ENCODE results near the gene ZNF618.

Gene ZNF618

DNA sequence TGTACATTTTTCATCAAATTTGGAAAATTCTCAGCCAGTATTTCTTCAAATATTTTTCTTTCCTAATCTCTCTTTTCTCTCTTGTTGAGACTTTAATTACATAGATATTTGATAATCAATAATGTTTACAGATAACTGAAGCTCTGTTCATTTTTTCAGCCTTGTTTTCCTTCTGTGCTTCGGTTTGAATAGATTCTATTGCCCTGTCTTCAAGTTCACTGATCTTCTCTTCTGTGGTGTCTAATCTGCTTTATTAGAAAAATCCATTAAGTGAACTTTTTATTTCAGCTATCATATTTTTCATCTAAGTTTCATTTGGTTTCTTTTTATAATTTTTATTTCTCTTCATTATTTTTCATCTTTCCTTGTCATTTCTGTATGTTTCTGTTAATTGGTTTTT, 147.9 kb downstream of the ZNF618 start:
- DNase-seq (ENCODE audit: low read depth), result no peak

DNA sequence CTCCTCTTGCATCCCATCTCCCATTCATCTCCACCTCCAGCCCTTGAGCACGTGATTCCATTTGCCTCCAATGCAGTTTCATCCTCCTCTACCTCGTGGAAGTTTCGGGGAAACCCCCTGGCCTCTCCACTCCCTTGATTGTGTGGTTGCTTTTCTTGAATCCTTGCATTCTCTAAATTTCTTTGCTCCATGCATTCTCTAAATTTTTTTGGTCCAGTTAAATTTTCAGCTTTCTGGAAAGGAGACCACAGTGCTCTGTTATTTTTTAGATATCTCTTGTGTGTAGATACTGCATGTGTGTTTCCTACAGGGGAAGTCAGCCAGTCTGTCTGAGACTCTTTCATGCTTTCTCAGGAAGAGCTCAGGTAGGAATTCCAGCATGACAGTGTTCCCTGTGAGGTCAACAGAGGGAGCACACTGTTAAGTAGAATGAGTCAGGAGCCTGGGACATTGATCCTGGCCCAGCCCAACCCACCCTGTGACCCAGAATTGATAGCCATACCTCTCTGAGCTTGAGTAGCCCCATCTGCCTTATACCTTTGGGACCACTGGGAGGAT, 149.2 kb downstream of the ZNF618 start:
- DNase-seq (ENCODE audit: low read depth), result no peak

DNA sequence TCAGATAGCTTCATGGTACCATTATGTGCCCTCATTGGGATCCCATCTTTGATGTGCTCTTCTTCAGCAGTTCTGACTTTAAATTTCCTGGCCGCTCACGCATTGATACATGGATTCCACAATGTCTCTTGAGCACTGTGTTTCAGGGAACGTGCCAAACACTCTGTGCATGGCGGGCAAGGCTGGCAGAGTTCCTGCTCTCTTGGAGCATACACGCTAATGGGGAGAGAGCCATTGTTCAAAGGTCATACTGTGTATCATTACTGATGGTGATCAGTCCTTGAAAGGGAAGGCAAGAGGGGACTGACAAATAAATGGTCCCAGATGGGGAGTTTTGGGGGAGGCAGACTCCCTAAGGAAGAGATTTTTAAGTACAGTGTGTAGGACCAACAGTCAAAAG, 149.7 kb downstream of the ZNF618 start:
- DNase-seq (ENCODE audit: low read depth), result no peak

DNA sequence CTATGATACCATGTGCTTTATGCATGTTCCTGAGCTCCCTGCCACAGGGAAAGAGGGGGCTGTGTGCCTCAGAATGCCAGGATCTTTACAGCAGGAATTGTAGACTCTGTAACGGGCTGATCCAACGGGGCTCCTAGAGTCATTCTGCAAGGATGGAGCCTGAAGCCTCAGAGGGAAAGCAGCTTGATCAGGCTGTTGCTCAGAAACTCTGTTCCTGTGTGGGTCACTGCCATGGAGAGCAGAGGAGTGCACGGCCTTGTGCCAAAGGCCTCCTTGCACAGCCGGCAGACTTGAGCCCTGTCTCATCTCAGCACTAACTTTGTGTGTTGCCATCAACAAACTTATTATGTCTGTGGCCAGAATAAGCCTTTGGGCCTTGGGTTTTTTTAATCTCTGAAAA, 150.2 kb downstream of the ZNF618 start:
- DNase-seq (ENCODE audit: low read depth), result no peak

DNA sequence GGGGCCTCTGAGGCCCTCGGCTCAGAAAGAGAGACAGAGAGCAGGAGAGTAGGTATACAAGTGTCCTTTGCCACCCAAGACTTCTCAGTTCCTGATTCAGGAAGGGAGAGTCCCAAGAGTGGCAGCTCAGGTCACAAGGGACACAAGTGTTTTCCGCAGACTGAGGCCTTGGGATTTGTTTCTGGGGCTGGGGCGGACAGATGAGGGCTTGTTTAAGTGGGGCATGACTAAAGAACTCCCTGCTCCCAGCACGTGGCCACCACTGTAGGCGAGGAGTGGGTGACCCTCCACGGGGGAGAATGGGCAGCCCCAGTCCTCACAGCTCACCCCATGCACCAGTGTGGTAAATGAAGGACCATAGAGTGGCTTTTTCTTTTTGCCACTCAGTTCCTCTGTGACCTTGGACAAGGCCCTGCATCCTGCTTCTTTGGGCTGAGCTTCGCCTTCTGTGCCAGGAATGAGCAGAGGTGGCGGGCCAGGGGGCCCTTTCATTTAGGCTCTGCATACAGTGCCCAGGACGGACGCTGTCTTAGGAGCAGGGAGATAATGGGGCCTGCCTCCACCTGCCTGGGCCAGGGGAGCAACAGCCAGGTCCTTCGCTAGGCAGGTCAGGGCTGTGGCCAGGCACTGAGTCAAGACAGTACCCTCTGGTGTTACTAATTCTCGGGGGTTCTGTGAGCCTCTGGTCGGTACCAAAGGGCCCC, 151.2 kb downstream of the ZNF618 start:
- DNase-seq (ENCODE audit: low read depth), result no peak

DNA sequence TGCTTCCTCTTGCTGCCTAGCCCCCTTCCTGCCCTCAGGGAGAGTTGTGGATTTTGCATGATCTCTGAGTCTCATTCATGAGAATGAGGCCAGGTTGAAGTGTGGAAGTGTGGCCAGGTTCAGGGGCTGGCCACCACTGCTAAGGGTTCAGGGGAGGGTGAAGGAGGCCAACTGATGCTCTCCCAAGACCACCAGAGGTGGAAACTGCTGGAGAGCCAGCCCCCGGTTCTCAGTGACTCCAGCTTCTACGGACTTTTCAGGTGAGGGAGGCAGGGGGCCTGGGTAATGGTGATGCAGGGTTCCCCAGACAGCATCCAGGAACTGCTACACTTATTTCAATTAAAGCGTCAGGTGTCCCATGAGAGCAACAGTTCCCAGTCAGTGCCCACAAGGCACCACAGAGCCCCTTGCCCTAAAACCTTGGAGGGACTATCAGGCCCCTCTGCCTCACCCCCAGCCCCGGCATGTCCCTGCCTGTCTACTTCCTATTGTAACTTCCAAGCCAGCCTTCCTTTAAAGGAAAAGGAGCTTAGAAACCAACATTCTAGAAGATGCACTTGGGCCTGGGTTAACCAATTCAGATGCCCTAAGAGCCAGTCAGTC, 151.9 kb downstream of the ZNF618 start:
- DNase-seq (ENCODE audit: low read depth), result no peak

DNA sequence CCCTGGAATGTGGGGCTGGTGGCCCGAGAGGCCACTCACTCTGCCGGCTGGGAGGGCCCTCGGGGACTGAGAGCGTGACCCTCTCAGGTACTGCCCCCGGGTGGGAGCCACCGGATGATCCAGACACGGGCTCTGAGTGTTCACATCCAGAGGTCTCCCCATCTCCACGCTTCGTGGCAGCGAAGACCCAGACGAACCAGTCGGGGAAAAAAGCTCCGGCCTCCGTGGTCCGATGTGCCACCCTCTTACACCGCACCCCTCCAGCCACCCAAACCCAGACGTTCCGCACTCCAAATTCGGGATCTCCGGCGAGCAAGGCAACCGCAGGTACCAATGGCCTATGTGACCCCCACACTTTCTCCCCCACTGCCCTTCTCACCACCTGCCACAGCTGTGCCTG, 152.5 kb downstream of the ZNF618 start:
- no peak for DNase-seq (ENCODE audit: low read depth)

DNA sequence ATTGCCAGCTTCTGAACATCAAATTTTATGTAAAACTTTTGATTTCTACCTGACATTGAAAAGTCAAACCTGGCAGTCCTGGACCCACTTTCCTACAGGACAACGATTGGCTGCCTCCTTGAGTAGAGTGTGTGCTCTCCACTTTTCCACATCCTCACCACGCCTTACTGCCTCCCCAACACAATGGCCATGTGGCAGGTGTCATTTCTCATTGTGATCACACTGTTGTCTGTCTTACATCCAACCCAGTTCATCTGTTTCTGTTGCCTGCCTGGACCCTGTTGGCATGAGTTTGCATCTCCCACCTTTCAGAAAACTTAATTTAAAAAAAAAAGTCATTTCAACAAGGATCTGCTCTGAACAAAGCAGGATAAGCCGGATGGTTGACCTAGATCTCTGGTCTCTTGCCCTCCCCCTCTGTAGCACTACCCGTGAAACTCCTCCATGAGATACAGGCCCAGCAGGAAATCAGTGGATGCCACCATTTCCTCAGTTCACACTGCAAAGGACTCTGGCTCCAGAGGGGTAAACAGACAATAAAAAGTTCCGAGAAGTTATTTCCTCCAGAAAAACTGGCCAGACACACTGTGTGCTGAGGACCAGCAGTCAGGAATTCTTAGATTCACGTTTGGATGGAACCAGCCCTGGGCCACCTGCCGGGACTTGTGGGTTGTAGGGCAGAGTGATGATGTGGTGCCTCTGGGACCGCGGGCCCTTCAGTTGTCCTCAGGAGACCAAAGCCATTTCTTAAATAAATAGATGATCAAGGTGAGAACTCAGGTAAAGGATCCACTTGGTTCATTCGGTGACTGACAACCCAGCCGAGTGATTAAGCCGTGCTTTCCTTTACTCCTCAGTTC, 153.4 kb downstream of the ZNF618 start:
- DNase-seq (ENCODE audit: low read depth), result no peak

DNA sequence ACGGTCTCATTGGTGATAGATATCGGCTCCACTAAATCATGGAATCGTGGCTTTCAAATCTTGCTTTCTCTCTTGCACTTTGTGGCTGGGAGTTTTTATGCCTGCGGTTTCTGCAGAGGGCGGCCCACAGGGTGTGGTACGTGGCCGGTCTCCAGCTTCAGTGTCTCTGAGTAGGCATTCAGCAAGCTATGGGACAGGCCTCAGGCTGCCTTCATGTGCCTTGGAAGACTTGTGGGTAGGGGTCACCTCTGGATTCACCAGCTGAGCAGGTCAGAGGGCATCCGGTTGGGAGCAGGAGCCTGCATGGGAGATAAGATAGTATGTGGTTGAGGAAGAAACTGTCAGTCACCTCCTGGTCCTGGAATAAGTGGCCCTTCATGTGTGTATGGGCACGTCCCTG, 154.3 kb downstream of the ZNF618 start:
- no peak for DNase-seq (ENCODE audit: low read depth)

DNA sequence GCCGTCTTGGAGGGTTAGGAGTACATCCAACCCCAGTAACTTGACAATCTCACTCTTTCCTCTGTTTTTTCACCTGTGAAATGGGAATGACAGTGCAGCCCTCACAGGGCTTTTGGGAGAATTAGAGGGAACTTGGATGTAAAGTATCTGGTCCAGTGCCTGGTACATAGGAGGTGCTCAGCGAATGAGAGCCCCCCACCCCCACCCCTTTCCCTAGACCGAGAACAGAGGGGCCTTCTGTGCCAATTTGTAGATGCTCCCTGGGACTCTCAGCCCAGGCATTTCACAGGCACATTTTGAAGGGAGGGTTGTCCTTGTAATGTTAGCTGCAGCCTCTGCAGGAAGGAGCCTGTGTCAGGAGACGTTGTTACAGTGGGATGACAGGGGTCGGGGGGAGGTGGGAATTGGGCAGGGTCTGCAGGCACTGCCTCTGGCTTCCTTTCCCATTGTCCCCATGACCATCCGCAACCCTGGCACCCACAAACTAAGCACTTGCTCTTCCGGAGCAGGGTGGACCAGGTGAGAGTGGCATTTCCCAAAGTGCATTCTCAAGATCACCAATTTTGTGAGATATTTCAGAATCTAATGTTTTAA, 155.0 kb downstream of the ZNF618 start:
- no peak for DNase-seq (ENCODE audit: low read depth)

DNA sequence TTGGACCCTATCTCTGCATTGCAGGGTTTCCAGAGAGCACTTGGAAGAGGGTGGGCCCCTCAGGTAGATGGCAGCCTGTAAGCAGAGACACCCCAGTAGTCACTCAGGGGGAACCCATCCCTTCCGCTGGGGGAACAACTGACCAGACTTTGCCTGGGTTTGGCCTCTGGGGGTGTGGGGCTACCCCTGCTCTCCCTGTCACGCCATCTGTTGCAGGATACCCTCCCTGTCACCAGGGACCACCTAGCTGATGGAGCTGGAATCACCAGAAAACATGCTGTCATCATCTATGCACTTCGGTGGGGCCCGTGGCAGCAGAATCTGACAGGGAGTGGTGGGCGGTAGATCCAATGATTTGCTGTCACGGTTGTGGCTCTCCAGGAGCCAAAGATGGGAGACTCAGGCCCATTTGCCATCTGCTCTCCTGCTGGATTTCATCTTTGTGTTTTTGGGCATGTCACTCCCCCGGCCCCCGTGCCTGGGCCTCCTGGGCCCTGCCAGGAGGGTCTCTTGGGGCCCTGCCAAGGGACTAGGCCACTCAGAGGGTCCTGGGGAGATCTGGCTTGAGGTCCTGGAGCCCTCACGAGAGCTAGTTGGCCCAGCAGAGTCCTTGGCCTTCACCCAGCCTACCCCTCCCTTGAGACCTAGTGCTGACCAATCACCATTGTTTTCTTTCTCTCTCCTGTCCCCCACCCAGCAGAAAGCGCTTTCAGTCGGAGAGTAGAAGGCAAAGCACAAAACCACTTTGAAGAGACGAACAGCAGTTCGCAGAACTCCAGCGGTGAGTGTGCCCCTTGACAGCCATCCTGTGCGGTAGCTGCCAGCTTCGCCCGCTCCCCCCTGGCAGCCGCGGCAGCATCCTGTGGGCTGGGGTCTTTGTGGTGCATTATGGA, 156.1 kb downstream of the ZNF618 start:
- DNase-seq (ENCODE audit: low read depth), result no peak

DNA sequence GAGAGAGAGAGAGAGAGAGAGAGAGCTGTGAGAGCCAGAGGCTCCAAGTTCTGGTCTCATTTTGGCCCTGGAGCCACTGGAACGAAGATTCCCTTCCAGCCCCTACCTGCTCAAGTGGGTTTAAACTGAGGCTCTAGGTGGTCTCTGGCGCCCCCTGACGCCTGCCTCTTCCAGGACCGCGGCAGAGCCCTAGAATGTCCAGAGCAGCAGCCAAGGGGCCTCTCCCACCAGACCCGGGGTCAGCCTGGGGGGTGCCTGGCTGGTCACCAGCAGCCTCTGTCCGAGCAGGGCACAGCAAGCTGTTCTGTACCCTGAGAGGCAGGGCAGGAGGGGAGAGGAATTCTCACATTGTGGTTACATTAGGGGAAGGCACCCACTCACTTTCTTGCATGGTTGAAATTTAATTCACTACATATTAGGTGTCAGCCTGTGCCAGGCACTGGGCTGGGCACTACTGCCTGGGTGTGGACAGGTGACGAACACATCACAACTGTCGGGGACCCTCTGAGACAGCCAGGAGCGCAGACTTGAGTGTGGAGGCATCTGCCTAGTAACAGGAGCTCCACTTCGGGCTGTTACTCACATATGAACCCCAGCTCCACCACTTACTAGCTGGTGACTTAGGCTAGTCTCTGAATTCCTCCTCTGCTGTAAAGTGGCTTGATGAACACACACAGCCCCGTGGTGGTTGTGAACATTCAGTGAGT, 157.4 kb downstream of the ZNF618 start:
- no peak for DNase-seq (ENCODE audit: low read depth)

DNA sequence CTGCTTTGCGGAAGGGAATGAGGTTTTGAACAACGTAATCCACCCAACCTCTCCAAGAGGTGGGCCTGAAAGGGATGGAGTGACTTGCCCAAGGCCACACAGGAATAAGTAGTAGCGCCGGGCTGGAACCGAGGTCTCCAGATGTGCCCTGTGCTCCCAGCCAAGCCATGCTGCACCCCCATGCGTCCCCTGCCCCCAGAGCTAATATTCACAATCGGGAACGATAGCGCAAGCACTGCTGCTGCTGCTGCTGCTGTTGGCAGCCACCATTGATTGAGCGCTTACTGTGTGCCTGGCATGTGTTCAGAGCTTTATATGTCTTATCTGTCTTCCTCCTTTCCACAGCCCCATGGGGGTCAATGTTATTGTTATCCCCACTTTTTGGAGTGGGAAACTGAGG, 158.1 kb downstream of the ZNF618 start:
- DNase-seq (ENCODE audit: low read depth), result no peak

DNA sequence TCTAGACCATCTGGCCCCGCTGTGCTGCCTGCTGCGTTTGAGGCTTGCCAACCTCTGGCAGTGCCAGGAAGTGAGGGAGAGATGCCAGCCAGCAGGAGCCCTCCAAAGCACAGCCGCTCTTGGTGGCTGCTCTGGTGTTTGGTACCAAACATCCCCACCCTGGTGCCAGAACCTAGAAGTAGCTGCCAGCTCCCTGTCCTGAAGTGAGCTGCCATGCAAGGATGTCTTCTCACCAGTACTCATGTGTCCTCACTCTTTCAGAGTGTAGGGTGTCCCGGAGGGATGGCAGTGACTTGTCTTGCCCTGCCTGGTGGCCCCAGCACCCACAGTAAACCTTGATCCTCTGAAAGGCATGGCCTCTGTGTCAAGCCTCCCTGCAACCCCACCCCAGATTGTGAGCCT, 158.6 kb downstream of the ZNF618 start:
- DNase-seq (ENCODE audit: low read depth), result no peak

DNA sequence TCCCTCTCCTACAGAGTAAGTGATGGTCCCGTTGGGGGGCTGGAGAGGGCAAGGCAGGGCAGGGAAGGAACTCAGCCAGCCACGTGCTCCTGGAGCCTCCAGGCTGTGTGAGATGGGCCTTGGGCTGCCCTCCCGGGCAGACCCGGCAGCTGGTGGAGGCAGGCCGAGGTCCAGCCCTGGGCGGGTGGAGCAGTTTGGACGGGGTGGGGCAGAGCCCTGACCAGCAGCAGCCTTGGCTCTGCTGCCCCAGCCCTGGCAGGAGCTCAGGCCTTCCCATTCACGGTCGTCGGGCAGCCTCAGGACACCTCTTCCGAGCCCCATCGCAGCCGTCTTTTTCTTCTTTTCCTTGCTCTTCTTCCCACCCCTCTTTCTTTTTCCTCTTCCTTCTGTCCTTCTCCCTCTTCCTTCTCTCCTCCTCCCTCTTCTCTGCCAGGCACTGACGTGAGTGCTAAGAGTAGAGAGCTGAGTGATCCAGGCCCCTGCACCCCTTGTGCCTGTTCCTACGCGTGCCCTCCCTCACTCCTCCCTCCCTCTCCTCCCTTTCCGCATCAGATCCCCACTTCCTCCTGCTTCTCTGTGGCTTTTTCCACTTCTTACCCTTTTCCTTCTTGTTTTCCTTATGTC, 159.2 kb downstream of the ZNF618 start:
- no peak for DNase-seq (ENCODE audit: low read depth)

DNA sequence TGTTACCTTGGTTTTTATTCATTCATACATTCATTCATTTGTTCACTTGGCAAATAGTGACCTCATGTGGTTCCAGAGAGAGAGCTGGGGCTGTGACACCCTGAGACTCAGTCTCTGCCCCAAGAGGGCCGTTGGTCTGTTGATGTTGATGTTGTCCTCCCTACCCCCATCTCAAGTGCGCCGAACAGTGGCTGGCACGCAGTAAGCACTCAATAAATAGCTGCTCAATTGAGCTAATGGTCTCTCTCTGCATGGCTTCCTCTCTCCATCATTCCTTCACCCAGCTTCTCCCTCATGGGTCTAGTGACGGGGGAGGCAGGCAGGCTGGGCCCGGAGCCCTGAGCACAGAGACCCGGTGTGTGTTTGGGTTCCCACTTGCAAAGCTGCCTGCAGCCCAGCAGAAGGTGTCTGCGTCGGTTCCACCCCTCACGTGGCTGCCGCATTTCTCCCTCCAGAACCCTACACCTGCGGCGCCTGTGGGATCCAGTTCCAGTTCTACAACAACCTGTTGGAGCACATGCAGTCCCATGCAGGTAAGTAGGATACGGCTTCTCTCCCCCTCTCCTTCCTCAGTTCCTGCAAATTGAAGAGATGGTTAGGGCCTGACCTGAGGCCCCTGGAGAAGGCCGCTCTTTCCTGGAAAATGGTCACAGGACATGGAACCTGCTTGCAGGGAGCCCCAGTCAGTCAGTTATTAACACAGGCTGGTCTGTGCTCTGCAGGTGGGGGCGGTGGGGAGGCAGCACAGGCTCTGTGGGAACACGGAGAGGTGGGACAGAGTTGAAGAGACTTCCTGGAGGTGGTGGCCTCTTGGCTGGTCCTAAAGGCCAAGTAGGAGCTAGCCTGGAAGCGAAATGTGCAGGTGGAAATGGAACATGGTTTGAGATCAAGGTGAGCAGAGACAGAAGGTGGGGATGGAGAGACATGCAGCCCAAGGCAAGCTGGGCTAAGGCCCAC, 160.0 kb downstream of the ZNF618 start:
- no peak for DNase-seq (ENCODE audit: low read depth)

DNA sequence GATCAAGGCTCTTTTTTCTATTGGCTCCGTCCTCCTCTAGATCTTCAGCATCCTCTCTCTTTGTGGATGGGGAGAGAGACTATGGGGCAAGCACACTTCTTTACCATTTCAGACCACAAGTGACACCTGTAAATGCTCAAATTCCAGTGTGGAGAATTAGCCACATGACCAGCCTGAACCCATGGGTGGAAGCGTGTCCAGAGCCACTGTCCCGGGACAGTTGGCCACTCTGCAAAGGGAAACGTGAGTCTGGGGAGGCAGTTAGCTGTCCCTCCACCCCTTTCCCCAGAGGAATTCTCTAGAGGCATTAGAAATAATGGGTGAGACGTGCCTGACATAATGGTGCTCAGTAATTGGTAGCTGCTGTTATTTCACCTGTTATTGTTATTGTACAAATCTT, 161.1 kb downstream of the ZNF618 start:
- DNase-seq (ENCODE audit: low read depth), result no peak

DNA sequence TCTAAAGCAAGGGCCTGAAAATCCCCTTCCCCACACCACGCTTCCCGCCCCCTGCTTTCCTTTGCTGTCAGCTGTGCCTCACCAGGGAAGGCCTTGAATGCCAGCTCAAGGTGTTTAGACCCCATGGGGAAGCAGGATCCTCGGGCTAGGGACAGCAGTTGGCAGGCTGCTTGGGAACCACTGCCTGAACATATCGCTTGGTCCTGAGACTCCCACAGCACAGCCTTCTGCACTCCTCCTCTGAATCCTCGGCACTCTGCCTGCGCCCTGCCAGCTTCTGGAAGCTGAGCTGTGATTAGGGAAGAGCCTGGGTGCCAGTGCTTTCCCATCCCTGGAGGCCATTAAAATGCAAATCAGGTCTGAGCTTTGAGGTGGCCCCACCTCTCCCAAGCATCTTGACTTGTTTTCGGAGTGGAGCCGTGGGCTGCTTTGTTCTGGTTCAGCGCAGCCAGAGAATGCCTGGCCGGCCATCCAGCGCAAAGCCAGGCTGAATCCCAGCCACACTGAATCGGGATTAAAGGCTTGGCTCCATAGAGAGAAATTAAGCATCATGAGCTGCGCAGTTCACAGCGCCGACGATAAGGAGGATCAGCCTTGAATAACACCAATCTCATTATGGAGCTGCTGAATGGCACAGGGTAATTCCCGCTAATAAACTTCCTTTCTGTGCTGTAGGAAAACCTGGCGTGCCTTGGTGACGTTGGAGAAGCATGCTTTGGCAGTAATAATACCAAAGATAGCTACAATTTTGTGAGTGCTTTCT, 162.0 kb downstream of the ZNF618 start:
- no peak for DNase-seq (ENCODE audit: low read depth)

Data from stimulated activated CD8-positive, alpha-beta memory T cell treated with anti-CD3 and anti-CD28 coated beads, Interleukin-15, amount 100 ng/mL, for 1 hour (primary cell).